ENCODE measurements around the gene ZFYVE16.

- TF ChIP-seq, protein P1, sequence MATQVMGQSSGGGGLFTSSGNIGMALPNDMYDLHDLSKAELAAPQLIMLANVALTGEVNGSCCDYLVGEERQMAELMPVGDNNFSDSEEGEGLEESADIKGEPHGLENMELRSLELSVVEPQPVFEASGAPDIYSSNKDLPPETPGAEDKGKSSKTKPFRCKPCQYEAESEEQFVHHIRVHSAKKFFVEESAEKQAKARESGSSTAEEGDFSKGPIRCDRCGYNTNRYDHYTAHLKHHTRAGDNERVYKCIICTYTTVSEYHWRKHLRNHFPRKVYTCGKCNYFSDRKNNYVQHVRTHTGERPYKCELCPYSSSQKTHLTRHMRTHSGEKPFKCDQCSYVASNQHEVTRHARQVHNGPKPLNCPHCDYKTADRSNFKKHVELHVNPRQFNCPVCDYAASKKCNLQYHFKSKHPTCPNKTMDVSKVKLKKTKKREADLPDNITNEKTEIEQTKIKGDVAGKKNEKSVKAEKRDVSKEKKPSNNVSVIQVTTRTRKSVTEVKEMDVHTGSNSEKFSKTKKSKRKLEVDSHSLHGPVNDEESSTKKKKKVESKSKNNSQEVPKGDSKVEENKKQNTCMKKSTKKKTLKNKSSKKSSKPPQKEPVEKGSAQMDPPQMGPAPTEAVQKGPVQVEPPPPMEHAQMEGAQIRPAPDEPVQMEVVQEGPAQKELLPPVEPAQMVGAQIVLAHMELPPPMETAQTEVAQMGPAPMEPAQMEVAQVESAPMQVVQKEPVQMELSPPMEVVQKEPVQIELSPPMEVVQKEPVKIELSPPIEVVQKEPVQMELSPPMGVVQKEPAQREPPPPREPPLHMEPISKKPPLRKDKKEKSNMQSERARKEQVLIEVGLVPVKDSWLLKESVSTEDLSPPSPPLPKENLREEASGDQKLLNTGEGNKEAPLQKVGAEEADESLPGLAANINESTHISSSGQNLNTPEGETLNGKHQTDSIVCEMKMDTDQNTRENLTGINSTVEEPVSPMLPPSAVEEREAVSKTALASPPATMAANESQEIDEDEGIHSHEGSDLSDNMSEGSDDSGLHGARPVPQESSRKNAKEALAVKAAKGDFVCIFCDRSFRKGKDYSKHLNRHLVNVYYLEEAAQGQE (tag by site-specific recombination; IDR thresholded peaks at IDR 0.05): no peak
- TF ChIP-seq MEIS1 (CRISPR knock-in tag; IDR thresholded peaks at IDR 0.05; ENCODE audit: borderline replicate concordance) (no peak), ZFP37 (tag by site-specific recombination; IDR thresholded peaks at IDR 0.05) (no peak)
These were observed 34.9 kb downstream of the ZFYVE16 start for GRCh38 chr5:80442742-80443141.

All from HEK293 (cell line).